HG02973 (cell line): Measurements from ENCODE around the gene CHRD.
"Not testable (repeated sequence)": the region's sequence is repeated elsewhere in the genome, so short reads cannot be mapped to it uniquely, and the experiment has no call there.

Source experiments
- ATAC-seq: cut with Tn5 transposase; IDR thresholded peaks from one replicate; pipeline ENCODE4 v1.9.1; 2021; ENCODE audit warnings: moderate library complexity; ENCODE audit not compliant: unreplicated experiment

Gene CHRD

GRCh38 chr3:184414418-184415202, 34.8 kb downstream of the CHRD start:
- no peak for ATAC-seq

GRCh38 chr3:184415203-184415490, 35.3 kb downstream of the CHRD start:
- no peak for ATAC-seq

GRCh38 chr3:184417619-184418327, 37.9 kb downstream of the CHRD start:
- ATAC-seq = peak; percentile 87

- no peak for ATAC-seq
Measured at GRCh38 chr3:184419171-184419570, 39.3 kb downstream of the CHRD start.

GRCh38 chr3:184423561-184423960, 43.7 kb downstream of the CHRD start:
- ATAC-seq = no peak

- ATAC-seq = no peak
Measured at GRCh38 chr3:184426691-184427141, 46.9 kb downstream of the CHRD start.

- no peak for ATAC-seq
Measured at GRCh38 chr3:184428561-184429175, 48.8 kb downstream of the CHRD start.

GRCh38 chr3:184429786-184430185, 49.9 kb downstream of the CHRD start:
- no peak for ATAC-seq

- no peak for ATAC-seq
Measured at GRCh38 chr3:184430940-184431339, 51.1 kb downstream of the CHRD start.

GRCh38 chr3:184433178-184433577, 53.3 kb downstream of the CHRD start:
- ATAC-seq = not testable (repeated sequence)

- no peak for ATAC-seq
Measured at GRCh38 chr3:184439096-184439495, 59.2 kb downstream of the CHRD start.
